Measurements from ENCODE around the gene TMPRSS15.

- TF ChIP-seq RCOR1 (IDR thresholded peaks at IDR 0.05; ENCODE audit: borderline replicate concordance in 1 of 2, low read depth in 2 of 2, low read length in 2 of 2) (no peak), PYGO2 (tag; IDR thresholded peaks at IDR 0.05) (no peak), E2F4 (CRISPR knock-in tag; IDR thresholded peaks at IDR 0.05; ENCODE audit: low read depth) (no peak), ZNF707 (CRISPR knock-in tag; conservative IDR thresholded peaks at IDR 0.05) (no peak), ZBTB7A (IDR thresholded peaks at IDR 0.05; ENCODE audit: borderline replicate concordance, control insufficient read depth, low read depth, low read length) (no peak), BRF2 (IDR thresholded peaks at IDR 0.05; ENCODE audit: borderline replicate concordance, insufficient read depth, insufficient read length) (no peak), CBFA2T3 (IDR thresholded peaks at IDR 0.05) (no peak), FOXK1 (CRISPR knock-in tag; IDR thresholded peaks at IDR 0.05; ENCODE audit: borderline replicate concordance) (no peak), REST (IDR thresholded peaks at IDR 0.05; ENCODE audit: borderline replicate concordance) (no peak), REST (CRISPR knock-in tag; IDR thresholded peaks at IDR 0.05; ENCODE audit: low read depth) (no peak)
These were observed 152.5 kb downstream of the TMPRSS15 start for GRCh38 chr21:18251065-18251464.

All from K562 (cell line).